Right lobe of liver (tissue), 4 donors: ENCODE measurements around the gene THTPA.

ENCODE experiments used
- POLR2A ChIP-seq: fragments of 450-650 bp; IDR thresholded peaks from one replicate; pipeline ENCODE4 v1.6.1; 2017; ENCODE audit warnings: antibody characterized with exemption, mild to moderate bottlenecking
- TF ChIP-seq, protein P1 (sequence below), 4 donors: fragments of 200-600 bp in 3 of 4; fragments of 450-650 bp in 1 of 4; IDR thresholded peaks; one replicate each; pipeline versions ENCODE4 v1.5.1 to v1.8.0; 2016 to 2022; ENCODE audit warnings: antibody characterized with exemption in 4 of 4, mild to moderate bottlenecking in 2 of 4
- donor health status: DM: no; HTN: no; CAD: no.
- donor health status: DM: no; HTN: no; CAD: no.
- donor health status: DM: no; HTN: yes; CAD: no.

- TF ChIP-seq, protein P1, sequence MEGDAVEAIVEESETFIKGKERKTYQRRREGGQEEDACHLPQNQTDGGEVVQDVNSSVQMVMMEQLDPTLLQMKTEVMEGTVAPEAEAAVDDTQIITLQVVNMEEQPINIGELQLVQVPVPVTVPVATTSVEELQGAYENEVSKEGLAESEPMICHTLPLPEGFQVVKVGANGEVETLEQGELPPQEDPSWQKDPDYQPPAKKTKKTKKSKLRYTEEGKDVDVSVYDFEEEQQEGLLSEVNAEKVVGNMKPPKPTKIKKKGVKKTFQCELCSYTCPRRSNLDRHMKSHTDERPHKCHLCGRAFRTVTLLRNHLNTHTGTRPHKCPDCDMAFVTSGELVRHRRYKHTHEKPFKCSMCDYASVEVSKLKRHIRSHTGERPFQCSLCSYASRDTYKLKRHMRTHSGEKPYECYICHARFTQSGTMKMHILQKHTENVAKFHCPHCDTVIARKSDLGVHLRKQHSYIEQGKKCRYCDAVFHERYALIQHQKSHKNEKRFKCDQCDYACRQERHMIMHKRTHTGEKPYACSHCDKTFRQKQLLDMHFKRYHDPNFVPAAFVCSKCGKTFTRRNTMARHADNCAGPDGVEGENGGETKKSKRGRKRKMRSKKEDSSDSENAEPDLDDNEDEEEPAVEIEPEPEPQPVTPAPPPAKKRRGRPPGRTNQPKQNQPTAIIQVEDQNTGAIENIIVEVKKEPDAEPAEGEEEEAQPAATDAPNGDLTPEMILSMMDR (IDR thresholded peaks at IDR 0.05), result no peak
- TF ChIP-seq POLR2A, result no peak
Observed at GRCh38 chr14:23533652-23534435, 22.2 kb upstream of the THTPA start.
